HepG2 (cell line): ENCODE measurements around the gene PPIL6. TPM values are rescaled to one million over a fixed set of nuclear protein-coding genes. Genes with fewer than 3 reads are reported as not detected.
A peak's percentile ranks its signal among the peaks of the same experiment; 100 is the strongest.

ENCODE experiments used
- CCAR2 ChIP-seq: fragments of 200-400 bp; formaldehyde crosslinking; optimal IDR thresholded peaks from 2 replicates; pipeline ENCODE3; 2018; ENCODE audit warnings: low read depth, mild to moderate bottlenecking, low read length, moderate library complexity
- FOXA1 ChIP-seq, 2 experiments: fragments of 450-650 bp in 1 of 2; sonication (generic) in 1 of 2; formaldehyde crosslinking in 1 of 2; IDR thresholded peaks; 2 replicates each; pipeline versions ENCODE4 v1.4.0 to v1.6.1; 2016 to 2020; ENCODE audit warnings: missing genetic modification reagents in 1 of 2
- FOXP1 ChIP-seq, 2 experiments: fragments of 450-650 bp in 1 of 2; IDR thresholded peaks; 2 replicates each; pipeline ENCODE4 v1.6.1; 2017 to 2018; ENCODE audit warnings: antibody characterized with exemption in 1 of 2
- MBNL3 ChIP-seq: fragments of 250-450 bp; sonication (Bioruptor Pico); conservative IDR thresholded peaks from 2 replicates; pipeline ENCODE4 v1.8.0; 2022; ENCODE audit warnings: mild to moderate bottlenecking, inconsistent platforms
- MLLT10 ChIP-seq: sonication (generic); formaldehyde crosslinking; IDR thresholded peaks from 2 replicates; pipeline ENCODE4 v1.4.0; 2020; ENCODE audit warnings: missing genetic modification reagents
- NR2F6 ChIP-seq, 2 experiments: IDR thresholded peaks; 2 replicates each; pipeline ENCODE4 v1.6.1; 2016; ENCODE audit warnings: antibody characterized with exemption in 1 of 2, mild to moderate bottlenecking in 1 of 2
- PHF8 ChIP-seq: sonication (generic); formaldehyde crosslinking; IDR thresholded peaks from 2 replicates; pipeline ENCODE4 v1.5.0; 2020; ENCODE audit warnings: missing genetic modification reagents
- PRPF4 ChIP-seq: fragments of 200-400 bp; formaldehyde crosslinking; IDR thresholded peaks from 2 replicates; pipeline ENCODE4 v1.6.1; 2016; ENCODE audit warnings: low read length, low read depth; ENCODE audit not compliant: poor library complexity, severe bottlenecking
- RBFOX2 ChIP-seq: fragments of 200-400 bp; formaldehyde crosslinking; IDR thresholded peaks from 2 replicates; pipeline ENCODE4 v1.6.1; 2017; ENCODE audit warnings: low read depth, mild to moderate bottlenecking, low read length
- SYNCRIP ChIP-seq: fragments of 200-400 bp; formaldehyde crosslinking; IDR thresholded peaks from 2 replicates; pipeline ENCODE4 v1.6.1; 2018; ENCODE audit warnings: mild to moderate bottlenecking, low read depth, low read length; ENCODE audit not compliant: insufficient read depth
- YY1 ChIP-seq: IDR thresholded peaks from 2 replicates; pipeline ENCODE4 v1.6.1; 2011; ENCODE audit warnings: low read length, low read depth, moderate library complexity, mild to moderate bottlenecking; ENCODE audit not compliant: insufficient read depth, insufficient replicate concordance
- ZMAT3 ChIP-seq: sonication (generic); formaldehyde crosslinking; conservative IDR thresholded peaks from 2 replicates; pipeline ENCODE4 v1.7.0; 2021; ENCODE audit warnings: missing genetic modification reagents
- ZNF264 ChIP-seq: sonication (generic); formaldehyde crosslinking; IDR thresholded peaks from 2 replicates; pipeline ENCODE4 v1.4.0; 2020; ENCODE audit warnings: missing genetic modification reagents
- ZNF550 ChIP-seq: sonication (generic); formaldehyde crosslinking; IDR thresholded peaks from 2 replicates; pipeline ENCODE4 v1.4.0; 2020; ENCODE audit warnings: mild to moderate bottlenecking, missing genetic modification reagents, borderline replicate concordance
- ZNF781 ChIP-seq: sonication (generic); formaldehyde crosslinking; IDR thresholded peaks from 2 replicates; pipeline ENCODE4 v1.5.1; 2020; ENCODE audit warnings: borderline replicate concordance, mild to moderate bottlenecking, missing genetic modification reagents; ENCODE audit errors: not compliant biosample characterization
- polyA plus RNA-seq, 8 experiments: library from polyadenylated mRNA; depleted of rRNA in 3 of 8; stranded (reverse) in 7 of 8; unstranded in 1 of 8; fragments of >200 nt; fragmentation: Illumina TruSeq in 4 of 8; extraction: Trizol in 4 of 8; gene quantifications; 2 replicates each; pipeline versions ENCODE4 v1.2.1 to v1.2.3, GENCODE V29; 2011 to 2016; ENCODE audit warnings: low read depth in 4 of 8, missing spikeins in 1 of 8, mixed read lengths in 1 of 8; ENCODE audit not compliant: insufficient read depth in 1 of 8
- total RNA-seq, 5 experiments: library from RNA; depleted of rRNA; stranded (reverse); fragments of >200 nt; fragmentation: Illumina TruSeq; extraction: Trizol; gene quantifications; 2 replicates each; pipeline ENCODE4 v1.2.3, GENCODE V29; 2016; ENCODE audit warnings: low read depth in 1 of 5
- TF ChIP-seq, protein P1 (sequence below): sonication (generic); formaldehyde crosslinking; IDR thresholded peaks from 2 replicates; pipeline ENCODE4 v1.5.0; 2020; ENCODE audit warnings: missing genetic modification reagents
- TF ChIP-seq, protein P2 (sequence below): sonication (generic); formaldehyde crosslinking; IDR thresholded peaks from 2 replicates; pipeline ENCODE4 v1.5.0; 2020; ENCODE audit warnings: mild to moderate bottlenecking, low read depth, missing genetic modification reagents, borderline replicate concordance

The PPIL6 gene
- total and polyA plus RNA-seq, 2 of the 13 experiments (the other 11 are each of a cell fraction or from before 2014, with no cell fraction given), result 0.22 to 0.46 TPM

DNA sequence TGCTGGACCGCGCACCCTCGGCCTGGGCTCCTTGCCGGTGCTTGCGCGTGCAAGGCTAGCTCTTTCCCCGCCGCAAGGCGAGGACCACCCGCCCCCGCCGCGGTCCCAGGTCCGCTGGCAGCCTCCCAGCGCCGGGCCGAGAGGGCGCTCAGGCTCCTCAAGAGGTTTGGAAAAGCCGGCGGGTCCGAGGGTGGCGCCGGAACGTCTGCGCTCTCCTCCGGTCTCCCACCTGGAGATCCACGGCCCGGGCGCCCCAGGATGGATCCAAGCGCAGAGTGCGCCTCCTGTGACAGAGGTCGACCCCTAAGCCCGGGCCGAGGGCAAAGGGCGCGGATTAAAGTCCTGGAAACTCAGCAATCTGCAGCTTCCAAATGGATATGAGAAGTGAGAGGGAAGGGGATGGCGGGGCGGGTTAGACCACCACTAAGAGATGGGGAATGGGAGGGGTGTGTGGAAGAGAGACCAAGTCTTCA lies 15.7 kb upstream of the PPIL6 start (continued):
- TF ChIP-seq, protein P1, sequence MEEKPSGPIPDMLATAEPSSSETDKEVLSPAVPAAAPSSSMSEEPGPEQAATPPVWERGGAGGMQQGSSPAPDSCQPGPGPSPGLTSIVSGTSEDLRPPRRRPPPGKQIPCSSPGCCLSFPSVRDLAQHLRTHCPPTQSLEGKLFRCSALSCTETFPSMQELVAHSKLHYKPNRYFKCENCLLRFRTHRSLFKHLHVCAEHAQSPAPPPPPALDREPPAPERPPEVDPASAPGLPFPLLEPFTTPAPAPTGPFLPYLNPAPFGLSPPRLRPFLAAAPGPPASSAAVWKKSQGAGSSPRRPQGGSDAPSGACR, result 0 out of 2 replicates have a peak, but pooled peaks have one; percentile 15
- TF ChIP-seq ZNF264 (CRISPR knock-in tag), result no peak
- no peak for TF ChIP-seq CCAR2
- TF ChIP-seq RBFOX2, result peak; percentile 2; the same call in 1 of the 2 replicates
- no peak for TF ChIP-seq NR2F6 (IDR thresholded peaks at IDR 0.05)
- 0 out of 2 replicates have a peak, but pooled peaks have one; percentile 25 for TF ChIP-seq NR2F6 (CRISPR knock-in tag; IDR thresholded peaks at IDR 0.05)
- no peak for TF ChIP-seq ZNF781
- no peak for TF ChIP-seq MBNL3 (CRISPR knock-in tag)
- peak; percentile 3; the same call in 1 of the 2 replicates for TF ChIP-seq PHF8 (CRISPR knock-in tag)
- TF ChIP-seq PRPF4, result no peak
- no peak for TF ChIP-seq FOXP1 (IDR thresholded peaks at IDR 0.05)
- TF ChIP-seq FOXP1 (CRISPR knock-in tag; IDR thresholded peaks at IDR 0.05), result no peak
- TF ChIP-seq FOXA1 (IDR thresholded peaks at IDR 0.05), result no peak
- no peak for TF ChIP-seq FOXA1 (CRISPR knock-in tag; IDR thresholded peaks at IDR 0.05)
- TF ChIP-seq SYNCRIP, result no peak
- no peak for TF ChIP-seq YY1
- TF ChIP-seq, protein P2, sequence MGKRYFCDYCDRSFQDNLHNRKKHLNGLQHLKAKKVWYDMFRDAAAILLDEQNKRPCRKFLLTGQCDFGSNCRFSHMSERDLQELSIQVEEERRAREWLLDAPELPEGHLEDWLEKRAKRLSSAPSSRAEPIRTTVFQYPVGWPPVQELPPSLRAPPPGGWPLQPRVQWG, result no peak
- TF ChIP-seq MLLT10 (CRISPR knock-in tag), result no peak
- TF ChIP-seq ZMAT3 (CRISPR knock-in tag), result 0 out of 2 replicates have a peak, but pooled peaks have one; percentile 33
- TF ChIP-seq ZNF550 (CRISPR knock-in tag), result no peak
